Endometrial microvascular endothelial cells (primary cell): ENCODE results near the gene PHPT1. TPM values are rescaled to one million over a fixed set of nuclear protein-coding genes. Genes with fewer than 3 reads are reported as not detected.
"Not testable (repeated sequence)": the region's sequence is repeated elsewhere in the genome, so short reads cannot be mapped to it uniquely, and the experiment has no call there.

ENCODE experiments used
- in situ Hi-C: cut with HindIII; loops from 2 replicates; pipeline ENCODE4 v1.10.0; 2017; ENCODE audit warnings: low sequenced_read_pairs, low pct_unique_long_range_greater_than_20kb; ENCODE audit errors: inconsistent ontology term
- total RNA-seq: library from RNA; depleted of rRNA; stranded (reverse); fragments of >200 nt; gene quantifications from one replicate; pipeline ENCODE4 v1.2.3, GENCODE V29; 2015; ENCODE audit errors: inconsistent ontology term

The PHPT1 gene
- total RNA-seq, 1 donor from 2014 or later, result 95.9 TPM

- in situ Hi-C loops, result no loop called here
These were observed 7.4 kb downstream of the PHPT1 start for GRCh38 chr9:136856541-136857141.

GRCh38 chr9:136857166-136857565, 8.0 kb downstream of the PHPT1 start:
- in situ Hi-C loops, result no loop called here

GRCh38 chr9:136857581-136858412, 8.6 kb downstream of the PHPT1 start:
- in situ Hi-C loops, result no loop called here

- in situ Hi-C loops, result no loop called here
These were observed 9.2 kb downstream of the PHPT1 start for GRCh38 chr9:136858452-136858843.

- in situ Hi-C loops, result no loop called here
These were observed 9.9 kb downstream of the PHPT1 start for GRCh38 chr9:136858844-136859757.

- in situ Hi-C loops, result no loop called here
These were observed 11.3 kb downstream of the PHPT1 start for GRCh38 chr9:136860529-136860928.

GRCh38 chr9:136860933-136861873, 12.0 kb downstream of the PHPT1 start:
- in situ Hi-C loops, result no loop called here

- in situ Hi-C loops, result no loop called here
These were observed 12.8 kb downstream of the PHPT1 start for GRCh38 chr9:136861874-136862457.

- in situ Hi-C loops, result no loop called here
These were observed 13.8 kb downstream of the PHPT1 start for GRCh38 chr9:136862849-136863622.

- in situ Hi-C loops, result no loop called here
These were observed 14.5 kb downstream of the PHPT1 start for GRCh38 chr9:136863623-136864273.

GRCh38 chr9:136865041-136865767, 16.0 kb downstream of the PHPT1 start:
- in situ Hi-C loops, result no loop called here

GRCh38 chr9:136865768-136866103, 16.5 kb downstream of the PHPT1 start:
- in situ Hi-C loops, result no loop called here

- in situ Hi-C loops, result not testable (repeated sequence)
These were observed 17.8 kb downstream of the PHPT1 start for GRCh38 chr9:136866898-136867421.

- in situ Hi-C loops, result no loop called here
These were observed 18.3 kb downstream of the PHPT1 start for GRCh38 chr9:136867480-136867879.

GRCh38 chr9:136867917-136868316, 18.7 kb downstream of the PHPT1 start:
- in situ Hi-C loops, result no loop called here

GRCh38 chr9:136868644-136869043, 19.4 kb downstream of the PHPT1 start:
- in situ Hi-C loops, result no loop called here
